ENCODE results near the gene CBY3.
"Not testable (repeated sequence)": the region's sequence is repeated elsewhere in the genome, so short reads cannot be mapped to it uniquely, and the experiment has no call there.

The CBY3 gene

GRCh38 chr5:179653135-179653534 lies 27.7 kb downstream of the CBY3 start:
- FAIRE-seq; DNase-seq (ENCODE audit: insufficient read length, low spot score): not testable (repeated sequence)

DNA sequence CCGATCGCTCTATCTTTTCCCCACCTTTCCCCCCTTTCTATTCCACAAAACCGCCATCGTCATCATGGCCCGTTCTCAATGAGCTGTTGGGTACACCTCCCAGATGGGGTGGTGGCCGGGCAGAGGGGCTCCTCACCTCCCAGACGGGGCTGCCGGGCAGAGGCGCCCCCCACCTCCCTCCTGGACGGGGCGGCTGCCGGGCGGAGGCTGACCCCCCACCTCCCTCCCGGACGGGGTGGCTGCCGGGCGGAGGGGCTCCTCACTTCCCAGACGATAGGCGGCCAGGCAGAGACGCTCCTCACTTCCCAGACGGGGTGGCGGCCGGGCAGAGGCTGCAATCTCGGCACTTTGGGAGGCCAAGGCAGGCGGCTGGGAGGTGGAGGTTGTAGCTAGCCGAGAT lies 30.6 kb downstream of the CBY3 start:
- DNase-seq (ENCODE audit: insufficient read length, low spot score); FAIRE-seq: not testable (repeated sequence)

- not testable (repeated sequence) for DNase-seq (ENCODE audit: insufficient read length, low spot score); FAIRE-seq
Measured at GRCh38 chr5:179649166-179649703, 31.6 kb downstream of the CBY3 start.

- FAIRE-seq (no peak), DNase-seq (ENCODE audit: insufficient read length, low spot score) (no peak)
- TF ChIP-seq, protein P1, sequence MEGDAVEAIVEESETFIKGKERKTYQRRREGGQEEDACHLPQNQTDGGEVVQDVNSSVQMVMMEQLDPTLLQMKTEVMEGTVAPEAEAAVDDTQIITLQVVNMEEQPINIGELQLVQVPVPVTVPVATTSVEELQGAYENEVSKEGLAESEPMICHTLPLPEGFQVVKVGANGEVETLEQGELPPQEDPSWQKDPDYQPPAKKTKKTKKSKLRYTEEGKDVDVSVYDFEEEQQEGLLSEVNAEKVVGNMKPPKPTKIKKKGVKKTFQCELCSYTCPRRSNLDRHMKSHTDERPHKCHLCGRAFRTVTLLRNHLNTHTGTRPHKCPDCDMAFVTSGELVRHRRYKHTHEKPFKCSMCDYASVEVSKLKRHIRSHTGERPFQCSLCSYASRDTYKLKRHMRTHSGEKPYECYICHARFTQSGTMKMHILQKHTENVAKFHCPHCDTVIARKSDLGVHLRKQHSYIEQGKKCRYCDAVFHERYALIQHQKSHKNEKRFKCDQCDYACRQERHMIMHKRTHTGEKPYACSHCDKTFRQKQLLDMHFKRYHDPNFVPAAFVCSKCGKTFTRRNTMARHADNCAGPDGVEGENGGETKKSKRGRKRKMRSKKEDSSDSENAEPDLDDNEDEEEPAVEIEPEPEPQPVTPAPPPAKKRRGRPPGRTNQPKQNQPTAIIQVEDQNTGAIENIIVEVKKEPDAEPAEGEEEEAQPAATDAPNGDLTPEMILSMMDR (IDR thresholded peaks at IDR 0.05; ENCODE audit: insufficient read depth, missing control alignments): no peak
Measured at GRCh38 chr5:179648410-179648809, 32.4 kb downstream of the CBY3 start.

GRCh38 chr5:179644766-179645165 lies 36.1 kb downstream of the CBY3 start:
- DNase-seq (ENCODE audit: insufficient read length, low spot score); FAIRE-seq: not testable (repeated sequence)

GRCh38 chr5:179643141-179643920 lies 37.5 kb downstream of the CBY3 start:
- FAIRE-seq; DNase-seq (ENCODE audit: insufficient read length, low spot score): not testable (repeated sequence)

DNA sequence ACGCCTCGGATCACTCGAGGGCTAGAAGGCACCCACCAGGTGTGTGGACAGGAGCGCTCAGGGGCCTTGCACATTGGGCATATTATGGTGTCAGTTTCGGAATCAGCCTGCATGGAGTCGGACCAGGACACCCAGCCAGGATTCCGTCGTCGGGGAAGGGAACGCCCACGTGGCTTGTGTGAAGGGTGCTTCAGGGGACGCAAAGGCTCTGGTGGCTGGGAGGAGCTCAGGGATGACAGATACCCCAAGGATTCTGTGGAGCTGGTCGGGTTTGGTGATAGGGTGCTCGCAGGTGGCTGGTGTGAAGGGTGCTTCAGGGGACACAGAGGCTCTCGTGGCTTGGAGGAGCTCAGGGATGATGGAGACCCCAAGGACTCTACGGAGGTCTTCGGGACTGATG lies 38.2 kb downstream of the CBY3 start:
- not testable (repeated sequence) for FAIRE-seq; DNase-seq (ENCODE audit: insufficient read length, low spot score)

DNA sequence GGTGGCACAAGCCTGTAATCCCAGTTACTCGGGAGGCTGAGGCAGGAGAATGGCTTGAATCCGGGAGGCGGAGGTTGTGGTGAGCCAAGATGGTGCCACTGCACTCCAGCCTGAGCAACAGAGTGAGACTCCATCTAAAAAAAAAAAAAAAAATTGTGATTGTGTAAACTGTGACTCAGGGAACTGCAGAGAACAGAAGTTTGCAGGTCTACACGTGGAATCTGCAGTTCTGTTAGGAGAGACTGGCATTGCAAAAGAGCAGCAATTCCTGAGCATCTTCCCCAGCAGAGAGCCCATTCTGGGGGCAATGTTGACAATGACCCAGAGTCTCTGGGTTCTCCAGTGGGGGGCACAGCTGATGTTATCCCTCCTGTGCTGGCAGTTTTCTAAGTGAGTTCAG lies 39.1 kb downstream of the CBY3 start:
- FAIRE-seq; DNase-seq (ENCODE audit: insufficient read length, low spot score): not testable (repeated sequence)

GRCh38 chr5:179639296-179639695 lies 41.5 kb downstream of the CBY3 start:
- not testable (repeated sequence) for FAIRE-seq; DNase-seq (ENCODE audit: insufficient read length, low spot score)

DNA sequence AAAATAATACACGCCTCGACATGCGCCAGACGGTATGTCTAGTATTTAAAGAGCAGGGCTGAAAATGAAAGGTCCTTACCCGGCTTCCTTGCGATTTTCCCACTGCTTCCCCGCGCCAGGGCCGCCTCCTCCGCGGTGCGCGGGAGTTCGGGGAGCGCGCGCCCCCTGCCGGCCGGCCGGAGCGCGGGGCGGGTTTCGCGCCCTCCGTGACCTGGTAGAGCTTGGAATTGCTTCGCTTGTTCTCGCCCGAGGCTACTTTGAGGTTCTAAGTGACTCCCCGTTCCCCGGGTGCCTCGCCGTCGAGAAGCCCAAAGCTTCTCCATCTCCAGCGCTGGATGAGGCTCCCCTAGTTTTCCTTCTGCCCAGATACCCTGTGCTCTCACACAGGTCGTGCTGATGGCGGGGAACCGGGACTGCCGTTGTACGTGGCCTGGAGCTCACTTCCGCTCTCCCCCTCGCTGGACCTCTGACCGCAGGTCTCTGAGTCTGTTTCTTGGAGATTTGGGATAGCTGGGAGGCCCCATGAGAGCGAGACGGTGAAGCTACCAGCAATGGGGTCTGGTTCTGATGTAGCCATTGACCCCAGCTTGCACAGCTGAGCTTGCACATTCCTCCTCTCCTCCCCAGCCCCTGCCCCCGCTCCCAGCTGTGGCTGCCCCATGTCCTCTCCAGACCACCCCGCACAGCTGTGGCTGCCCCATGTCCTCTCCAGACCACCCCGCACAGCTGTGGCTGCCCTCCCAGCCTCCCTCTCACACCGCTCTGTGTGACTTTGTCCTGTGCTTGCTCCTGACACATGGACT lies 46.3 kb downstream of the CBY3 start:
- not testable (repeated sequence) for FAIRE-seq; DNase-seq (ENCODE audit: insufficient read length, low spot score)

- DNase-seq (ENCODE audit: insufficient read length, low spot score); FAIRE-seq: not testable (repeated sequence)
Measured at GRCh38 chr5:179633501-179634369, 47.1 kb downstream of the CBY3 start.

Measured in D721Med (cell line).